Activated naive CD8-positive, alpha-beta T cell treated with anti-CD3 and anti-CD28 coated beads, Interleukin-2, amount 10 ng/mL, durations not matched to agents 7 days and 5 days (primary cell): ENCODE results near the gene PHLDA1. TPM values are rescaled to one million over a fixed set of nuclear protein-coding genes. Genes with fewer than 3 reads are reported as not detected.

Experiments used
- ATAC-seq: fragments of 150-1000 bp; cut with Tn5 transposase; one replicate; pipeline ENCODE4 v1.10.0; 2021; ENCODE audit warnings: low read depth, moderate library complexity
- POLR2A ChIA-PET: fragments of 350-600 bp; sonication (Branson Sonifier 250); formaldehyde crosslinking; loops from one replicate; lab custom pipeline; 2021; ENCODE audit warnings: antibody characterized with exemption; lab: Charles Lee
- DNase-seq: peaks from one replicate; pipeline ENCODE4 v3.0.0; 2021
- H3K27ac Mint-ChIP-seq: one replicate; pipeline ENCODE4 v1.8.0; 2022; ENCODE audit warnings: mild to moderate bottlenecking, mixed read lengths
- H3K27me3 Mint-ChIP-seq: one replicate; pipeline ENCODE4 v1.8.0; 2022; ENCODE audit warnings: mild to moderate bottlenecking, moderate library complexity, mixed read lengths
- H3K36me3 Mint-ChIP-seq: one replicate; pipeline ENCODE4 v1.8.0; 2021; ENCODE audit warnings: mild to moderate bottlenecking, mixed read lengths
- H3K4me1 Mint-ChIP-seq: one replicate; pipeline ENCODE4 v1.8.0; 2021; ENCODE audit warnings: mixed read lengths
- H3K4me3 Mint-ChIP-seq: one replicate; pipeline ENCODE4 v1.8.0; 2022; ENCODE audit warnings: mild to moderate bottlenecking, moderate library complexity, mixed read lengths
- H3K9me3 Mint-ChIP-seq: one replicate; pipeline ENCODE4 v1.8.0; 2021; ENCODE audit warnings: mixed read lengths
- total RNA-seq, 2 experiments: library from RNA; stranded (reverse); gene quantifications; one replicate each; pipeline ENCODE4 v1.2.3, GENCODE V29; 2021

The PHLDA1 gene
- total RNA-seq, 2 experiments from 2014 or later, result 5.2 to 5.8 TPM

GRCh38 chr12:76020731-76021672 lies 10.6 kb downstream of the PHLDA1 start:
- Mint-ChIP-seq H3K4me3 (peak overlapping the region; percentile 61), H3K36me3 (no peaks in the 10 kb centered on the region), H3K27ac (peak overlapping the region; percentile 93), H3K4me1 (peaks cover 36% of the 10 kb centered on the region), H3K9me3 (no peaks in the 10 kb centered on the region), H3K27me3 (no peaks in the 10 kb centered on the region)
- ATAC-seq (peak; percentile 77), DNase-seq (peak; percentile 39)
- POLR2A ChIA-PET, result interaction anchor here (0.8 to 2.7 kb wide), 9 partner anchors 10 to 510 kb away, joined by 3 to 44 read pairs (median 4); partner anchors contain the start of genes KRR1, NAP1L1 and PHLDA1

GRCh38 chr12:76020281-76020680 lies 11.3 kb downstream of the PHLDA1 start:
- peak; percentile 75 for DNase-seq
- Mint-ChIP-seq H3K27ac (peak overlapping the region; percentile 93), H3K36me3 (no peaks in the 10 kb centered on the region), H3K9me3 (no peaks in the 10 kb centered on the region), H3K27me3 (peaks cover 2% of the 10 kb centered on the region), H3K4me3 (peak overlapping the region; percentile 61), H3K4me1 (peaks cover 38% of the 10 kb centered on the region)
- peak; percentile 89 for ATAC-seq
- POLR2A ChIA-PET, result interaction anchor here (0.8 to 2.7 kb wide), 9 partner anchors 11 to 509 kb away, joined by 3 to 44 read pairs (median 4); partner anchors contain the start of genes KRR1, NAP1L1 and PHLDA1

- POLR2A ChIA-PET, result no interaction called here
- peaks cover 2% of the 10 kb centered on the region for H3K27me3 Mint-ChIP-seq
- ATAC-seq (no peak), DNase-seq (no peak)
- H3K9me3 Mint-ChIP-seq, result no peaks in the 10 kb centered on the region
- no peaks in the 10 kb centered on the region for H3K36me3 Mint-ChIP-seq
- H3K27ac Mint-ChIP-seq, result no peak overlapping the region
- no peak overlapping the region for H3K4me3 Mint-ChIP-seq
- peaks cover 40% of the 10 kb centered on the region for H3K4me1 Mint-ChIP-seq
Measured at GRCh38 chr12:76018672-76019071, 12.9 kb downstream of the PHLDA1 start.

GRCh38 chr12:76018111-76018510 lies 13.5 kb downstream of the PHLDA1 start:
- no peaks in the 10 kb centered on the region for H3K36me3 Mint-ChIP-seq
- no peaks in the 10 kb centered on the region for H3K9me3 Mint-ChIP-seq
- peaks cover 40% of the 10 kb centered on the region for H3K4me1 Mint-ChIP-seq
- H3K27ac Mint-ChIP-seq, result no peak overlapping the region
- H3K4me3 Mint-ChIP-seq, result no peak overlapping the region
- ATAC-seq (no peak), DNase-seq (no peak)
- peaks cover 2% of the 10 kb centered on the region for H3K27me3 Mint-ChIP-seq
- POLR2A ChIA-PET, result no interaction called here

- ATAC-seq (no peak), DNase-seq (no peak)
- Mint-ChIP-seq H3K27me3 (peaks cover 3% of the 10 kb centered on the region), H3K4me3 (no peak overlapping the region), H3K9me3 (no peaks in the 10 kb centered on the region), H3K27ac (no peak overlapping the region), H3K36me3 (no peaks in the 10 kb centered on the region), H3K4me1 (peaks cover 16% of the 10 kb centered on the region)
- POLR2A ChIA-PET, result no interaction called here
Measured at GRCh38 chr12:76014007-76014406, 17.6 kb downstream of the PHLDA1 start.

- peaks cover 3% of the 10 kb centered on the region for H3K27me3 Mint-ChIP-seq
- H3K27ac Mint-ChIP-seq, result no peak overlapping the region
- POLR2A ChIA-PET, result no interaction called here
- H3K4me3 Mint-ChIP-seq, result no peak overlapping the region
- no peaks in the 10 kb centered on the region for H3K36me3 Mint-ChIP-seq
- no peaks in the 10 kb centered on the region for H3K9me3 Mint-ChIP-seq
- DNase-seq (no peak), ATAC-seq (no peak)
- peaks cover 13% of the 10 kb centered on the region for H3K4me1 Mint-ChIP-seq
Measured at GRCh38 chr12:76013603-76014002, 18.0 kb downstream of the PHLDA1 start.

GRCh38 chr12:76012644-76013043 lies 18.9 kb downstream of the PHLDA1 start:
- H3K36me3 Mint-ChIP-seq, result no peaks in the 10 kb centered on the region
- POLR2A ChIA-PET, result no interaction called here
- ATAC-seq (no peak), DNase-seq (no peak)
- H3K27ac Mint-ChIP-seq, result no peak overlapping the region
- H3K4me3 Mint-ChIP-seq, result no peak overlapping the region
- H3K4me1 Mint-ChIP-seq, result peaks cover 9% of the 10 kb centered on the region
- H3K9me3 Mint-ChIP-seq, result no peaks in the 10 kb centered on the region
- H3K27me3 Mint-ChIP-seq, result peaks cover 3% of the 10 kb centered on the region

GRCh38 chr12:76010732-76011458 lies 20.7 kb downstream of the PHLDA1 start:
- H3K4me3 Mint-ChIP-seq, result no peak overlapping the region
- DNase-seq (no peak), ATAC-seq (no peak)
- peaks cover 3% of the 10 kb centered on the region for H3K27me3 Mint-ChIP-seq
- no peak overlapping the region for H3K27ac Mint-ChIP-seq
- peaks cover 9% of the 10 kb centered on the region for H3K4me1 Mint-ChIP-seq
- POLR2A ChIA-PET, result no interaction called here
- no peaks in the 10 kb centered on the region for H3K36me3 Mint-ChIP-seq
- H3K9me3 Mint-ChIP-seq, result no peaks in the 10 kb centered on the region

GRCh38 chr12:76008428-76008827 lies 23.1 kb downstream of the PHLDA1 start:
- no peak for DNase-seq
- H3K36me3 Mint-ChIP-seq, result peaks cover 4% of the 10 kb centered on the region

GRCh38 chr12:76007640-76008039 lies 23.9 kb downstream of the PHLDA1 start:
- Mint-ChIP-seq H3K27me3 (peaks cover 6% of the 10 kb centered on the region), H3K4me1 (peaks cover 2% of the 10 kb centered on the region), H3K27ac (no peak overlapping the region), H3K9me3 (peaks cover 7% of the 10 kb centered on the region), H3K4me3 (no peak overlapping the region), H3K36me3 (peaks cover 4% of the 10 kb centered on the region)
- POLR2A ChIA-PET, result no interaction called here
- no peak for DNase-seq
- ATAC-seq, result no peak

More at GRCh38 chr12:76008428-76008827, 23.1 kb downstream of the PHLDA1 start:
- Mint-ChIP-seq H3K4me1 (peaks cover 2% of the 10 kb centered on the region), H3K27me3 (peaks cover 6% of the 10 kb centered on the region), H3K27ac (no peak overlapping the region), H3K9me3 (peaks cover 7% of the 10 kb centered on the region), H3K4me3 (no peak overlapping the region)
- POLR2A ChIA-PET, result no interaction called here
- no peak for ATAC-seq

- H3K9me3 Mint-ChIP-seq, result peaks cover 7% of the 10 kb centered on the region
- POLR2A ChIA-PET, result no interaction called here
Measured at GRCh38 chr12:76006028-76006925, 25.3 kb downstream of the PHLDA1 start.

GRCh38 chr12:76003355-76003638 lies 28.3 kb downstream of the PHLDA1 start:
- Mint-ChIP-seq H3K9me3 (peaks cover 7% of the 10 kb centered on the region), H3K4me3 (no peak overlapping the region), H3K27me3 (peaks cover 4% of the 10 kb centered on the region), H3K36me3 (peaks cover 4% of the 10 kb centered on the region), H3K27ac (no peak overlapping the region), H3K4me1 (peaks cover 3% of the 10 kb centered on the region)
- no peak for DNase-seq
- POLR2A ChIA-PET, result interaction anchor here (0.6 to 1.4 kb wide), 2 partner anchors 9 to 19 kb away, joined by 3 to 4 read pairs; no protein-coding TSS in a partner anchor
- ATAC-seq, result no peak

More at GRCh38 chr12:76006028-76006925, 25.3 kb downstream of the PHLDA1 start:
- ATAC-seq (no peak), DNase-seq (no peak)
- H3K36me3 Mint-ChIP-seq, result peaks cover 4% of the 10 kb centered on the region
- H3K4me1 Mint-ChIP-seq, result no peaks in the 10 kb centered on the region
- H3K27me3 Mint-ChIP-seq, result peaks cover 6% of the 10 kb centered on the region
- H3K27ac Mint-ChIP-seq, result no peak overlapping the region
- no peak overlapping the region for H3K4me3 Mint-ChIP-seq
